Measurements from ENCODE around the gene ROR1. TPM values are rescaled to one million over a fixed set of nuclear protein-coding genes. Genes with fewer than 3 reads are reported as not detected.
"Not testable (repeated sequence)": the region's sequence is repeated elsewhere in the genome, so short reads cannot be mapped to it uniquely, and the experiment has no call there.

ROR1 gene
- total RNA-seq, 1 experiment from 2014 or later, result 56.3 TPM

- DNase-seq (ENCODE audit: low spot score); ATAC-seq; H3K9me3 Mint-ChIP-seq; H3K4me3 Mint-ChIP-seq; H3K27ac Mint-ChIP-seq; POLR2A ChIA-PET; H3K27me3 Mint-ChIP-seq (ENCODE audit: low read depth); CTCF ChIA-PET; H3K36me3 Mint-ChIP-seq: not testable (repeated sequence)
- H3K4me1 Mint-ChIP-seq, result peaks cover 43% of the 10 kb centered on the region
These were observed 330.8 kb downstream of the ROR1 start for GRCh38 chr1:64104585-64104984.

GRCh38 chr1:64107118-64107519 lies 333.3 kb downstream of the ROR1 start:
- 0 out of 2 replicates have a peak overlapping the region, but pooled peaks have one; percentile 7 for H3K27ac Mint-ChIP-seq
- H3K4me1 Mint-ChIP-seq, result peaks cover 48% of the 10 kb centered on the region
- H3K4me3 Mint-ChIP-seq, result no peak overlapping the region
- DNase-seq (ENCODE audit: low spot score), result no peak
- no peaks in the 10 kb centered on the region for H3K36me3 Mint-ChIP-seq
- POLR2A ChIA-PET, result no interaction called here
- CTCF ChIA-PET, result interaction anchor here (1.1 kb wide), 1 partner anchor 48 kb away, joined by 3 read pairs; no protein-coding TSS in a partner anchor
- TF ChIP-seq GTF2I (CRISPR knock-in tag; conservative IDR thresholded peaks at IDR 0.05) (0 out of 2 replicates have a peak, but pooled peaks have one; percentile 27), IRF1 (CRISPR knock-in tag; IDR thresholded peaks at IDR 0.05) (no peak)
- no peaks in the 10 kb centered on the region for H3K9me3 Mint-ChIP-seq
- no peak for ATAC-seq
- H3K27me3 Mint-ChIP-seq (ENCODE audit: low read depth), result no peaks in the 10 kb centered on the region; the same call in 1 of the 2 replicates

GRCh38 chr1:64107632-64108031 lies 333.8 kb downstream of the ROR1 start:
- Mint-ChIP-seq H3K27me3 (ENCODE audit: low read depth) (no peaks in the 10 kb centered on the region; the same call in 1 of the 2 replicates), H3K4me3 (no peak overlapping the region), H3K36me3 (no peaks in the 10 kb centered on the region), H3K9me3 (no peaks in the 10 kb centered on the region), H3K27ac (no peak overlapping the region), H3K4me1 (peaks cover 46% of the 10 kb centered on the region)
- no peak for ATAC-seq
- POLR2A ChIA-PET, result no interaction called here
- CTCF ChIA-PET, result interaction anchor here (1.1 kb wide), 1 partner anchor 47 kb away, joined by 3 read pairs; no protein-coding TSS in a partner anchor
- DNase-seq (ENCODE audit: low spot score), result no peak
- no peak for TF ChIP-seq ZBTB21 (CRISPR knock-in tag; IDR thresholded peaks at IDR 0.05; ENCODE audit: borderline replicate concordance)
- no peak for TF ChIP-seq E2F4 (CRISPR knock-in tag; IDR thresholded peaks at IDR 0.05; ENCODE audit: borderline replicate concordance, low read depth)
- TF ChIP-seq RORB (CRISPR knock-in tag; IDR thresholded peaks at IDR 0.05), result no peak
- TF ChIP-seq ZNF512 (CRISPR knock-in tag; IDR thresholded peaks at IDR 0.05; ENCODE audit: borderline replicate concordance), result no peak
- TF ChIP-seq NR2C2 (CRISPR knock-in tag; IDR thresholded peaks at IDR 0.05), result no peak
- TF ChIP-seq ZNF121 (CRISPR knock-in tag; IDR thresholded peaks at IDR 0.05), result no peak
- no peak for TF ChIP-seq ARID4B (CRISPR knock-in tag; IDR thresholded peaks at IDR 0.05; ENCODE audit: borderline replicate concordance)
- TF ChIP-seq STAT6 (CRISPR knock-in tag; conservative IDR thresholded peaks at IDR 0.05; ENCODE audit: low read depth), result no peak
- TF ChIP-seq SP1 (CRISPR knock-in tag; conservative IDR thresholded peaks at IDR 0.05), result no peak
- TF ChIP-seq SMAD3 (CRISPR knock-in tag; IDR thresholded peaks at IDR 0.05; ENCODE audit: borderline replicate concordance), result no peak
- TF ChIP-seq JAZF1 (CRISPR knock-in tag; IDR thresholded peaks at IDR 0.05), result no peak
- no peak for TF ChIP-seq NFATC4 (CRISPR knock-in tag; IDR thresholded peaks at IDR 0.05)
- TF ChIP-seq FOXP1 (CRISPR knock-in tag; IDR thresholded peaks at IDR 0.05; ENCODE audit: borderline replicate concordance), result no peak
- TF ChIP-seq HMGA2 (CRISPR knock-in tag; IDR thresholded peaks at IDR 0.05), result no peak
- TF ChIP-seq TEAD1 (CRISPR knock-in tag; IDR thresholded peaks at IDR 0.05), result no peak
- no peak for TF ChIP-seq ZNF232 (CRISPR knock-in tag; IDR thresholded peaks at IDR 0.05)
- no peak for TF ChIP-seq NFYB (CRISPR knock-in tag; conservative IDR thresholded peaks at IDR 0.05; ENCODE audit: low read depth)
- TF ChIP-seq IRF2 (CRISPR knock-in tag; IDR thresholded peaks at IDR 0.05; ENCODE audit: borderline replicate concordance, low read depth), result no peak
